ENCODE data around the gene CLASP1.
A peak's percentile ranks its signal among the peaks of the same experiment; 100 is the strongest.

Gene CLASP1

DNA sequence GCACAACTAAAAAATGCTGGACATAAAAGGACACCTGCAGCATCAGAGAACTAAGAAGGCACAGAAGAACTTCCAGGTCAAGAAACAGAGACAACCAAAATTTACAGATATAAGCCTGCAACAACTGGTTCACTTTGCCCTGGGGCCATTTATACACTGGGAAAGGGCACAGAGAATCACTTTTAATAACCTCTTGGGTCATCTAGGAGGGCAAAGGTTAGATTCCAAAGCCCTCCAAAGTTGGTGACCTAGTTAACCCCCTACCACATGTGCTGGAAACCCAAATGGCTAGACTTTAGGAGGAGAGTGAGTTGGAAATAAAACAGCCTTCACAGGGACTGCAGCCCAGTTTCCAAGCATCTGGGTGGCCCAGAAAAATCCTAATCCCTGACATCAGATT, 115.3 kb downstream of the CLASP1 start:
- no peak for DNase-seq

DNA sequence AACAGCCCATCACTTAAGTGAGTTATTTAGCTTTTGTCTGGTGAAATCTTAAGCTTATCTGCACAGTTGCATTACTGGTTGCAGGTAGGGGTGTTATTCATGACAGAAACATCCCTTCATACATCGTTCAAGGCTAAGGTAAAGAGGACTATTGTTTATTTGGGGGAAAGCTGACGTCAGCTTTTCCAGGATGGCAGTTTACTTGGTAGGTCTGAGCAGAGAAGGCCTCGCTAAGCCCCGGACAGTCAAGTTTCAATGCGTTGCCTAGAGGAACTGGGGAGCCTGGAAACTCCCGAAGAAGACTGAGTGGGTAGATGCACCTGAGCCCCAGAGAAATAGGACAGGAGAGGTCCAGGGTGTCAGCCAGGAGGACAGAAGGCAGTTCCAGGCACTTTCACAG, 116.4 kb downstream of the CLASP1 start:
- DNase-seq: no peak

DNA sequence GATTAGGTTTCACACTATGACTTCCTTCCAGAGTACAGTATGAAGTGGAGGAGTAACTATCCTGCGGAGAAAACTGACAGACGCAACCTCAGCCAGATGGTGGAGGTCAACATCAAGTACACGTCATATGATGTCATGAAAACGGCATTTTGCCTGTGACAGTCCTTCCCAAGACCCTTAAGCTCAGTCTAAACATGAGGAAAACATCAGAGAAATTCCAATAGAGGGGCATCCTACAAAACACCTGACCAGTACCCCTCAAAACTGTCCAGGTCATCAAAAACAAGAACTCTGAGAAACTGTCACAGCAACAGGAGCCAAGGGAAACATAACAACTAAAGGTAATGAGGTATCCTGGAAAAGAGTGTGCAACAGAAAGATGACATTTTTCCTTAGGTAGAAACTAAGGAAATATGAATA, 116.9 kb downstream of the CLASP1 start:
- no peak for DNase-seq

DNA sequence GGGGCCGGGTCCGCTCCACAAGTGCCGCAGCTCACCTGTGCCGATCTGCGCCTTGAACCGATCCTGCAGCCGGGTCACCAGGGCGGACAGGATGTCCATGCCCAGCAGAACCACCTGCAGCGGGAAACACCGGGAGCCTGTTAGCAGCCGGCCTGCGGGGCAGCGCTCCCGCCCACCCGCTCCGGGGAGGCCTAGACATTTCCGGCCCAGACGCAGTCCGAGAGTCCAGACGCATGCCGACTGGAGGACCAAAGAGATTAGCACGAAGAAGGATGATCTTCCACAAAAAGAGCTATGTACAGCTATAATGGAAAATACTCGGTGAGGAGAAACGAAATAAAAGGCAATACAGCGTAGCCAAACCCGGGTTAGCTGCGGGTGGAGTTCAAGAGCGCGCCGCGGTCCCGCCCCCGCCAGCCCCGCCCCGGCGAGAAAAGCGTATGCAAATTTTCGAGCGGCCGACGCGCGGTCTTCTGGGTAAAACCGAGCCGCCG, 119.0 kb downstream of the CLASP1 start:
- peak; percentile 84 to 86 for DNase-seq

DNA sequence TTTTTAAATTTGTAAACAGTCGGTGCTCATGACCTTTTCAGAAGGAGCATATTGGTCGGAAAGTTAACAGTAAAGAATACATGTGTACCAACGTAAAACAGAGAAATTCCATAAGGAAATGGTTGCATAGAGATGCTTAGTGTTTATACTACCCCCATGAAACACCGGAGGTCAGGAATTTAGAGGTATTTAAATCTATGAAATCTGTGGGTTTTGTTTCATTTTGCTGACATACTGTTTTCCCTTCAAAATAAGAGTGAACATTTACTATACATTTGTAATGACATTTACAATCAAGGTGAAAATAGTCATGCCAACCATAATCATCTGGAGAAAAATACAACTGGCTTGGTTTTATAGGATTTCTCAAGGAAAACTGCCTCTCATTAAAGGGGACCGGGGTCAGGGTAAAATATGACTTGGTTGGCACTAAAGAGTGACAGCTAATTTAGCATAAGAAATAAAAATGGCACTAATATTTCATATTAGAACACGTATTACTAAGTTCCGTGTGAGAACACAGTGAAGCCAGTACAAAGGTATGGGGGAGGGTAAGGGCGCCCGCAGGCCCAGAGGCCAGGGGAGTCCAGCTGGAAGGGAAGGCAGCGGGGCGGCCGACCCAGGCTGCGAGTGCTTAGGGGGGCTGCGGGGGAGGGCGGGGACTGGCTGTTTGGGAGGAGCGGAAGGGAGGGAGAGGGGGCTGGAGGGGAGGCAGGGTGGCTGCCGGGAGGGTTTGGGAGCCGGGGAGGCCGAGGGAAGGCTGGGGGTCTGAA, 119.6 kb downstream of the CLASP1 start:
- DNase-seq: peak in 1 of 2 experiments; percentile 36

DNA sequence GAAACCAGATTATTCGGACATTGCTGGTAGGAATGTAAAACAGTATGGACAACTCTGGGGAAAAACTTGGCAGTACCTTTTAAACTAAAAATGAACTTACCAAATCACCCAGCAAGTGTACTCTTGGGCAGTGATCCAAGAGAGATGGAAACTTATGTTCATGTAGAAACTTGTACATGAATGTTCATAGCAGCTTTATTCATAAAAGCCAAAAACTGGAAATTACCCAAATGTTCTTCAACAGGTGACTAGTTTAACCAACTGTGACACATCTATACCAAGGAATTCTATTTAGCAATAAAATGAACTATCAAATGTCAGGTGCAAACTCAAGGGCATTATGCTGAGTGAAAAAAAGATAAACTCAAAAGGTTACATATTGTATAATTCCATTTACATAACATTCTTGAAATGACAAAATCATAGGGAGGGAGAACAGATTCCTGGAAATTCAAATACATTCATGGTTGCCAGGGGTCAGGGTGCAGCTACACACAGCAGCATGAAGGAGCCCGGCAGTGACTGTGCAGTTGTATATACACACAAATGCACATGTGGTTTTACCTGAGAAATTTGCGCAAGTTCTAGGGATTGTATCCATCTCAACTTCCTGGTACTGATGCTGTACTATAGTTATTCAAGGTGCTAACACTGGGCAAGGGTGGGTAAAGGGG, 122.1 kb downstream of the CLASP1 start:
- peak; percentile 57 to 73 for DNase-seq

DNA sequence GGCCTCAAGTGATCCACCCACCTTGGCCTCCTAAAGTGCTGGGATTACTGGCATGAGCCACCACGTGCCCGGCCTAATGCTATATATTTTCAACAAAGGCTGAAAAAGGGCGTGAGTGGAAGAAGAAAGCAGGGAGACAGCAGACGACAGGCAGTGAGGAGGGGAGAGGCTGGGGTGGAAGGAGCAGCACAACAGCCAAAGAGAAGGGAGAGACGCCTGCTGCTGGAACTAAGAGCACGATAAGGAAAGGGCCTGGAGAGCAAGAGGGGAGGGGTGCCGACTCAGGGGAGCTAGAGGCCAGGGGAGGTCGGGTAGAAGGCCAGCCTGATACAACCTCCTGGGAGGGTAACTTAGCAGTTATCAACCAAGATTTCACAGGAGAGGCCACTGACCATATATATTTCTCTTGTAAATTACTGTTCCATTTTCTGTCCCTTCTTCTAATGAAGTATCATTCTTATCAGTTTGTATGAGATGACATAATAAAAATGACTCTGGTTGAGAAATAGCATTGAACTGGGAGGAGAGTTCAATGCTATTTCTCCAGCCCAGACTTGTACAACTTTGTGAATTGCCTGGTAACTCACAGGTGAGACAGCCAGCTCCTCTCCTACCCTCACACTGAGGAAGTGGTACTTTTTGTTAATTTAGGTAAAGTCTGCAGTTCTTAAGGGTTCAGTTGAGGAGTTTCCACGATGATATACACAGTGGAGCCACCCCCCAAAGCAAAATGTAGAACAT, 124.4 kb downstream of the CLASP1 start:
- no peak for DNase-seq

DNA sequence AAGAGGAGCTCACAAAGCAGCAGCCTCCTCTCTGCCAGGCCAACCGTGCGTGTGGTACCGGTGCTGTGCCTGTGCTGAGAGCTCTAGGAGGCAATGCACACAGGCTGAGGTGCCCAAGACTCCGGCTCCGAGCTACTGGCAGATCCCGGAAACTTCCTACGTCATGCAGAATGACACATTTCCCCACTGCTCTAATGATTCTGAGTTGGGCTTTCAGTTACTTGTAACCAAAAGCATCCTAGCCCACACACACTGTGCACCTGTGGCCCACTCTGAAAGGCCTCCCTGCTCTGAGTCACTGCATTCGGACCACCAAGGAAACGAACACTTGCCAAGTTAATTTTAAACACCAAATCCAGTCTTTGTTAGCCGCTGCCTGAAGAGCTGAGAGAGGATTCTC, 127.9 kb downstream of the CLASP1 start:
- DNase-seq: no peak

DNA sequence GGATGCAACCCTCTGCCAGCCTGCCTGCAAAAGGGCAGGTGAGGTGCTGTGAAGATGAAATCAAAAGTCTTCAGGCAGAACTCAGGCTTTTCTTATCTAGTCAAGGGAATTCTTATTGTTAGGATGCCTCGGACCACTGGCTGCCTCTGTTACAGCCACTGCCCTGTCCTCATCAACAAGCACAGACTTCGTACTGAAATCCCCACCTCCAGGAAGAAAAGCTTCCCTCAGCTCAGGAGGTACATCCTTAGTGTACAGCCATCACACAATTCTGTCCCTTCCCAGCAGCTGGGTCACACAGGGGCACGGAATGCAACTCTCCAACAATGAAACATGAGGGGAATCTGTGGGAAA, 128.6 kb downstream of the CLASP1 start:
- no peak for DNase-seq

DNA sequence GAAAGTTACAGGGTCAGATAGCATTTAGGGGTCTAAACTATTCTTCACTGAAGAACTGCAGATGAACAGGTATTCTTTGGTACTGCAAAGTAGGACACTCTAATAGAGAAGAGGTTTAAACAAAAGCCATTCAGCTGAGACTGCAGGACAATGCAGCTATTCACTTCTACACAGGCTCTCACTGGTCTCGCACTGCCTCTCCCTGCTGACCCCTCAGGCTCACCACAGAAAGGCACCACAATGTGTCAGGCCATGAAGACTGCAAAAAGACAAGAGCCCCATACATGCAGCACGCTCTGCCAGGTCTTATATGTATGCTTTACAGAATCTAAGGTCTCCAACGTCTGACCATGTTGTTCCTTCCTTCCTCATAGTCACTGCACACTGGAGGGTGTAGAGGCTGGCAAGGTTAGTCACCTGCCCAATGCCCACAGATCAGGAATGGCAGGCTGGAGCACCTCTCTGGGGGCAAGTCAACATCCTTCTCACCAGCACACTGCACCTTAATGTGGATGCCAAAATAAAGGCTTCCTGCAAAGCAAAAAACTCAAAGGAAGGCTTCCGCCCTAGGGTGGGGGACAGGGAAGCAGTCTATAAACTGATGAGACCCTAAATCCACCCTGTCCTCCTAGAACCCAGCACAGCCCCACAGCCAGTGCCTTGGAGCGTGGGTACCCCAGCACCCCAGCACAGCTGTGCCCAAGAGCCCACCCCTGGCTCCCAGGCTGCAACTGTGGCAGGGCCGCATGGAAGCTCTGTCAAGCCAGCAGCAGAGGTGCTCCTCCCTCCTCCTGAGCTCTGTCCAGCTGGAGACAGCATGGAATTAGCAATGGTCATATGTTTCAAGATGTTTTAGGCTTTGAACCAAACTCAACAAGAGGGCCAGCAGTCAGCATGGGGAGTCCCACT, 129.3 kb downstream of the CLASP1 start:
- no peak for DNase-seq

DNA sequence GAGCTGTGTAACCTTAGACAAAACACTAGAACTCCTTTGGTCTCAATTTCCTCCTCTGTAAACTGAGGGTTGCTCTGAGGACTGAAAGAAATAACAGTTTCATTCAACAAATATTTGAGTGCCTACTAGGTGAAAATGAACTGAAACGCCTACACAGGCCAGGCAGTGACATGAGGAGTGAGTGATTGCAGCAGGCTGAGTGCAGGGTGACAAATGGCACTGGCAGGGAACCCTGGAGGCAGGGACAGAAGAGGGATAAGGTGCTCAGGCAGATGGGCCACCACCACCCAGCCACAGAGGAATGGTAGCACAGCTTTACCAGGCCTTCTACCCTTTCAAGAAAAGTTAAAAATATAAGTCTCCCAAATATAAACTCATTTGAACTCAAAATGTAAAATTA, 130.1 kb downstream of the CLASP1 start:
- no peak for DNase-seq

DNA sequence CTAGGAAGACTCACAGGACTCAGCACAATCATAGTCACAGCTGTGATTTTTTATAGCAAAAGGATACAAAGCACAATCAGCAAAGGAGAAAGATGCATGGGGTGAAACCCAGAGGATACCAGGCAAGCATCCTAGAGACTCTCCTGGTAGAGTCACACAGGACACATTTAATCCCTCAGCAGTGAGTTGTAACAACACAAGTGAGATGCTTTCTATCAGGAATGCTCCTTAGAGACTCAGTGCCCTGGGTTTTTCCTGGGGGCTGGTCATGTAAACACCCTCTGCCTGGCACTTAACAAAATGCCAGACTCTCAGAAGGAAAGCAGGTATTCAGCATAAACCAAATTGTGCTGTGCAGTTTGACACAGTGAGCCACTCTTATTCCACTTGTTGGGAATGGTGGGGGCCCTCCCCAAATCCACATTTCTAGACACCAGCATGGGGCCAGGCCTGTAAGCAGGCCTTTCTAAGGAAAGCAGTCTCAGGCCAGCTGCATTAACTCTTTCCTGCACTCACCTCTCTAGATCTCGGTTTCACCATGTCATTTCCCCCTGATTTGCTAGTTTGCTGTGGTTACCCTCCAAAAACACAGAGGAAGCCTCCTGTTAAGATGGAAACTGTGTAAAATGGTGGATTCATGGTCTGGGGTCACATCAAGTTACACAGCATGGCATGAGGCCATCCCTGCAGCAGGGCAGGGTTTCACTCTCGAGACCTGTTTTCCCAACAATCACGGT, 135.5 kb downstream of the CLASP1 start:
- DNase-seq: no peak

DNA sequence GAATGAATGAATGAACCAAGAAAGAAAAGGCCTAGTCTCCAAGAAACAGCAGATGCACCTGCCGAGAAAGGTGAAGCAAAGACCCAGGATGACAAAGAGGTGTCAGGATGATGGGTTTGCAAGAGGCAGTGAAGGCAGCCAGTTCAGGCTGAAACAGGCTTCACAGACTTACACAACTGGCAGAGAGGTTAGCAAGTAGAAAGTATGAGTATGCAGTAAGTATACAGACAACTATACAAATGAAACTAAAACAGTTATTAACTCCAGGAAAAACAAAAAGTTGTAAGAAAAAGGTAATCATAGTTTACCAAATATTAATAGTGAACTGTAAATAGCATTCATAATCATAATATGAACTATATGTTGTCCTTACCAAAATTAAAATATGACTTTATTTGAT, 138.4 kb downstream of the CLASP1 start:
- DNase-seq: no peak

DNA sequence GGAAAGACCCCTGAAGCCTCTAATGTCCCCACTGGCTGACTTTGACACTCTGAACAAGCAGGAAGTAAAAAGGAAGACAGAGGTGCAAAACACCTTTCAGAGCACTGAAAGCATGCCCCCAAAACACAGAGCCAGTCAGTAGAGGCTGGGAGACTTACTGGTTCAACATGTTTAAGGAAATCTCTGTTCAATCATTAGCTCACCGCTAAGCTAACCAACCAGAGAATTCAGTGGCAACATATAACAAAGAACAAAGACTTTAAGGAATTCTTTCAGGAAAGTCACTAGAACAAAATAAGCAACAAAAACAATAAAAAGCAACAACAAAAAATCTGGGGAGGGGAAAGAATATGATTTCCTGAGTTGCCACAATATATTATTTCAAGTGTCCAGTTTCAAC, 142.6 kb downstream of the CLASP1 start:
- no peak for DNase-seq

DNA sequence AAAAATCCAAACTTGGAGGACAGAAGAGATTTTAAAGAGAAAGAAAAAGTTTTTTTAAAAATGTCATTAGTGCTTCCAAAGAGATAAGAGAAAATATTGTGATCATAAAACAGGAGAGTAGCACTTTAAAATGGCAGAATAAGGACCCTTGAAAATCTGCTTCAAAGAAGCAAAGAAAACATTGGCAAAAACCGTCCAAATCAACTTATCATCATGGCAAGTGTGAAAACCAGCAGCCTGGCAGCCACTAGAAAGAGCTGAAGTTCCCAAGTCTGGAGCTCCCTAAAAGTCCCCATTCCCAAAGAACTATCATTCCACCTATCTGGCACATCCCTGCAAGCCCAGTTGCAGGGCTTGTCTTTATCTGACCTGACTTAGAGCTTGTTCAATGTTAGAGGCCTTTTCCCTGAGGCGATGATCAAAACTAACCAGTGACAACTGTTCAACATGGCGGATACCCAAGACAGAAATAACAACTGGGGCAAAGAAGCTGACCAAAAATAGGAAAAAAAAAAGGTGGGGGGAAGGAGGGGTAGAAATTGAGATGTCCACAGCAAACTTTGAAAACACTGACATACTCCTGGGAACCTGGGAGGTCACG, 143.2 kb downstream of the CLASP1 start:
- DNase-seq: no peak

DNA sequence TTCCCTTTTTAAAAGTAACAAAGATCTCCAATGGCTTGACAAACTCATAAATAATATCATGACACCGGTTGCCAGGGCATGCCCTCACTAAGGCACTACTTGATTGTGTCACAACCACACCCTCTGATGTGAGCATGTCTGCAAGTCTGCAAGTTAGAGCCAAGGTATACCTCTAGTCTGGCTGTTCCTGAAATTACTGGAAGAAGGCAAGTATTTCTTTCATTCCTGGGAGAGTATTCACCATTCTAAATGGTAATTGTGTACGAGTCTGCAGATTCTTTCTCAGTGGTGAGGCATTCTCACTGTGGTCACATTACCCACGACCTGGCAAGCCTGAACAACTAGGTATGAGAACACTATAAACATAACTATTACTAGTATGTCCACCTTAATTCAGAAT, 144.3 kb downstream of the CLASP1 start:
- no peak for DNase-seq

DNA sequence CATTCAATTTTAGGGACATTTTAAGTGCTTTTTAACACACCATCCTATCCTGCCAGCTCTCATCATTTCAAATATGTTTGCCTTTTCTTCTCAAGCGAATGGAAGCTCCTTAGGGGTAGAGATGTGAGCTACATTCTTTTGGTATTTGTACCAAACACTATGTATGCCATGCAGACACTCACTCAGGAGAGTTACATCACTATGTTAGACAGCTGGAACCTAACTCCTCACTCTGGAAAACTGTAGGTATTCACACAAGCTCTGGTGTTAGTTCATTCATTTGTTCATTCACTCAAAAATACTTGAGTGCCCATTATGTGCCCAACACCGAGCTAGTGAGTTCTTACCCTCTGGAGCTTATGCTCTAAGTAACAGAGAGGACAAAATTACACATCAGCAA, 144.9 kb downstream of the CLASP1 start:
- DNase-seq: no peak

DNA sequence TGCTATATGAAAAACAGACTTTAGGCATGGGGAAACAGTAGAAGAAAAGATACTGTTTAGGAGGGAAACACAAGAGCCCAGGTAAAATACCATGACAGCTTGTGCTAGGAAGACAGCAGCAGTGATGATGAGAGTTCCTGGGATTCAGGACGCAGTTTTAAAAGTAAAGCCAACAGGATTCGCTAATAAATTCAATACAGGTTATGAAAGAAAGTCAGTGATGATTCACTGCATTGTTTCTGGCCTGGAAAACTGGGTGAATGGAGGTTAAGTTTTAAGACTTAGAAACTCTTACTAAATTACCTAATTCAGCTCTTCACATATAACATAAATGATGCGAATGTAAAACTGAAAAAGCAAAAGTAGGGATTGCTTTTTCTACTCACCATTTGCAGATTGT, 146.5 kb downstream of the CLASP1 start:
- no peak for DNase-seq

DNA sequence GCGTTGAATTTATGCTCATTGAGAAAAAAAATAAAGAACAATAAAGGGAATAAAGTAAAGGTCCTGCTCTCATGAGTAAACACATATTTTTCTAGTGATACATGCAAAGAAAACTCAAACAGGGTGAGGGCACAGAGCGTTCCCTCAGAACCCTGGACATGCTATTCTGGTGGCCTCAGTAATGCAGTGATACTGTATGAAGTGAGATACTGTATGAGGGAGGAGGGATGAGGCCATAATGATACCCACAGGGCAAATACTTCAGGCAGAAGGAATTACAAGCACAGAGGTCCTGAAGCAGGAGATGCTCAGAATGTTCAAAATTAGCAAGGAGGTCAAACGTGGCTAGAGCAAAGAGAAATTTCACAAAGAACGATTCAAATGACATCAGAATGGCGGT, 147.0 kb downstream of the CLASP1 start:
- no peak for DNase-seq

DNA sequence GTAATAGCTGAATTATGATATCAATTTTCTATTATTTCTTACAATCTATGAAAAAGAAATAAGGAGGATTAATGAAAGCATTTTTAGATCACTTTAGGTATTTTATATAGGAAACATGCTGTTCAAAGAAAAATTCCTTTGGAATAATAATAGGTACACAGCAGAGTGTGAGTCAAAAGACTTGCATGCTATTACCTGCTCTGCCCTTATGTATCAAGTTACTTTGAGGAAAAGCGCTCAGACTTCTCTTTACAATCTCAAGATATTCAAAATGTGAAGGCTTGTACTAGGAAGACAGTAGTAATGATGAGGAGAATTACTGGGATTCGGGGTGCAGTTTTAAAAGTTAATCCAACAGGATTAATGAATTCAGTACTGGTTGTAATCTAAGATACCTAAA, 147.7 kb downstream of the CLASP1 start:
- no peak for DNase-seq

DNA sequence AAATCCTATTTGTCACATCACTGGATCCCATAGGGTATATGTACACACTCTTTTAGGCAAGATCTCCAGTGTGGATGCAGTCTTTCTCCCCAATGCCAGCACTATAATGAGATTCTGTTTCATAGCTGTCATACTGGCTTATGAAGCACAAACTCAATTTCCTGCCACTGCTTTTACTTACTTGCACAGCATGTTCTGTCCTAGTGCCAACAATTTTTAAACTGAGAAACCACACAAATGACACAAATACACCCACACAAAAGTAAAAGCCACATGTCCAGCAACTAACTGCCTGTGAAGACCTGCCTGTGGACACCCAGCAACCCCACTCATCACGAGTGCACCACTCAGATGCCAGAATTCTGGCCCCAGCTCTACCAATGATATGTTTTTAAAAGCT, 148.2 kb downstream of the CLASP1 start:
- DNase-seq: no peak

DNA sequence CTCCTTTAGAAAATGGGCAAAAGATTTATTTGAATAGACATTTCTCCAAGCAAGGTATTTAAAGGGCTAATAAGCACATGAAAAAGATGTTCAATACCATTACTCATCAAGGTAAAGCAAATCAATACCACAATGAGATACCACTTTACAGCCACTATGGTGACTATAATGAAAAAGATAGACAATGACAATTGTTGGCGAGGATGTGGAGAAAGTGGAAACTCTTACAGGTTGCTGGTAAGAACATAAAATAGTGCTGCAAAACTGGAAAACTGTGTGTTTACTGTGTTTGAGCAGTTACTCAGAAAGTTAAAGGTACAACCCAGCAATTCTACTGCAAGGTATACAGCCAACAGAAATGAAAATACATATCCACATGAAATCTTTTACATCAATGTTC, 150.5 kb downstream of the CLASP1 start:
- no peak for DNase-seq
